ENCODE results near the gene OBSCN.

OBSCN gene

DNA sequence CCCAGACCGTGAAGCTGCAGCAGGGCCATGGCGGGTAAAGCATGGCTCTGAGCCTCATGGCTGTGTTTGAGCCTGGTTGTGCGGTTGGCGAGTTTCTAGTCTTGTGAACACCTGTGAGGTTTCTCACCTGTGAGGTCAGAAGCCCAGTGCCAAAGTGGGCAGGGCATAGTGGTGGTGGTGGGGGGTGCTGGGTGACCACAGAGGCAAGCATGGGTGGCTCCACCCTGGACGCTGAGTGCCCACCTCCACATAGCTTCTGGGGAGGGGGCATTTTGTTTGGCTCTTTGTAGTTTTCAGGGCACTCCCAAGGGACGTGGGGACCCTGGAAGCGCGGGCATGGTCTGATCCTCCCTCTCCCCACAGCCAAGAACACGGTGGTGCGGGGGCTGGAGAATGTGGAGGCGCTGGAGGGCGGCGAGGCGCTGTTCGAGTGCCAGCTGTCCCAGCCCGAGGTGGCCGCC lies 107.7 kb downstream of the OBSCN start:
- no peak for DNase-seq (ENCODE audit: low read depth)
- no peak for TF ChIP-seq CTCF (IDR thresholded peaks at IDR 0.05; ENCODE audit: control insufficient read depth, extremely low read depth, insufficient read depth)

DNA sequence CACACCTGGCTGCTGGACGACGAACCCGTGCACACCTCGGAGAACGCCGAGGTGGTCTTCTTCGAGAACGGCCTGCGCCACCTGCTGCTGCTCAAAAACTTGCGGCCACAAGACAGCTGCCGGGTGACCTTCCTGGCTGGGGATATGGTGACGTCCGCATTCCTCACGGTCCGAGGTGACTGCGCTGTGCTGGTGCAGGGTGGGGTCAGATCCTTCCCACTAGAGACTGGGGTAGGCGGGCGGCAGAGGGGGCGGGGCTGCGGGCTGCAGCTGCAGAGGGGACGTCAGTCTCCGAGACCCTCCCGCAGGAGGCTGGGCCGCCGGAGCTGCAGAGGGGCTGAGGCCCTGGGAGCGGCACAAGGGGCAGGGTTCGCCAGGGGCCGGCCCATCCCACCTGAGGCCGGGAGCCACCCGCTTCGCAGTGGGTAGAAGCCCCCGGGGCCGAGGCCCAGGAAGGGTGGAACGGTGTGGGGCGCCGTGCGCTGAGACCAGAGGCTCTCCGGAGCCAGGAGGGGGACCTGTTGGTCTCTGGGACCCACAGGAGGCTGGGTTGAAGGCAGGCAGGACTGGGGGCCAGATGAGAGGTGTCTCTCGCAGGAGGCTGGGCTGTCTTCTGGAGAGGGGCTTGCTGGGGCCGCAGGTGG lies 108.2 kb downstream of the OBSCN start:
- H3K4me3 ChIP-seq (ENCODE audit: low read depth, low read length) = no peak overlapping the region
- no peak for TF ChIP-seq CTCF (IDR thresholded peaks at IDR 0.05; ENCODE audit: control insufficient read depth, extremely low read depth, insufficient read depth)
- no peak for DNase-seq (ENCODE audit: low read depth)

More for the DNA sequence above, 107.7 kb downstream of the OBSCN start:
- H3K4me3 ChIP-seq (ENCODE audit: low read depth, low read length) = no peak overlapping the region

GRCh38 chr1:228316589-228317387 lies 108.9 kb downstream of the OBSCN start:
- DNase-seq (ENCODE audit: low read depth) = no peak
- H3K4me3 ChIP-seq (ENCODE audit: low read depth, low read length) = no peak overlapping the region
- no peak for TF ChIP-seq CTCF (IDR thresholded peaks at IDR 0.05; ENCODE audit: control insufficient read depth, extremely low read depth, insufficient read depth)

- DNase-seq (ENCODE audit: low read depth) = no peak
- TF ChIP-seq CTCF (IDR thresholded peaks at IDR 0.05; ENCODE audit: control insufficient read depth, extremely low read depth, insufficient read depth) = no peak
- H3K4me3 ChIP-seq (ENCODE audit: low read depth, low read length) = no peak overlapping the region
Observed at GRCh38 chr1:228317411-228317828, 109.6 kb downstream of the OBSCN start.

DNA sequence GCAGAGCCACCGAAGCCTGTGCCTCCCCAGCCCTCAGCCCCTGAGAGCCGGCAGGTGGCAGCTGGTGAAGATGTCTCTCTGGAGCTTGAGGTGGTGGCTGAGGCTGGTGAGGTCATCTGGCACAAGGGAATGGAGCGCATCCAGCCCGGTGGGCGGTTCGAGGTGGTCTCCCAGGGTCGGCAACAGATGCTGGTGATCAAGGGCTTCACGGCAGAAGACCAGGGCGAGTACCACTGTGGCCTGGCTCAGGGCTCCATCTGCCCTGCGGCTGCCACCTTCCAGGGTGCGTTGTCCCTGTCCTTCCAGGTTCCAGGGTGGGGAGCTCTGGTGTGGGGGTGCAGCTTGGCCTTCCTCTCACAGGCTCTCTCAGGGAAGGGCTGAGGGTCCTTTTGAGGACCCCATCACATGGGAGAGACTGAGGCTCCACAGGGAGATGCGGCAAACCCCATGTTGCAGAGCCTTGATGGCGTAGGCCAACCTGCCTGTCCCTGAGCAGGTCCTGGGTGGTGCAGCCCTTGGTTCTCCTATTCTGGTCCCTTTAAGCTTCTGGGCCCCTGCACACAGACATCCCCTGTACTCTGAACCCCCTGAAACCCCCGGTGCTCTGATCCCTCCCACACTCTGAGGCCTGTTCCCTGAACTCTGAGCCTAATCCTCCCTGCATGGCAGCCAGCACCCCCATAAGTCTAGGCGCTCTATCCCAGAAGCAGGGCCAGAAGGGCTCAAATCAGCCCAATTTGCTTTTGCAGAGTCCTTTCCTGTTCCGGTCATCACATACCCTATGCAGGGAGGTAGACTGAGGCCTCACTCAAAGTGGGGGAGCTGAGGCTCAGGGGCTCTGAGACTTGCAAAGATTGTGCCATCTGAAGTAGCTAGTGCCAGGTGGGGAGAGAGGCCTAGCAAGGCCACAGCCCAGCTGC lies 110.3 kb downstream of the OBSCN start:
- DNase-seq (ENCODE audit: low read depth) = no peak
- H3K4me3 ChIP-seq (ENCODE audit: low read depth, low read length) = no peak overlapping the region
- TF ChIP-seq CTCF (IDR thresholded peaks at IDR 0.05; ENCODE audit: control insufficient read depth, extremely low read depth, insufficient read depth) = no peak

GRCh38 chr1:228318823-228319241 lies 111.0 kb downstream of the OBSCN start:
- DNase-seq (ENCODE audit: low read depth) = no peak
- no peak overlapping the region for H3K4me3 ChIP-seq (ENCODE audit: low read depth, low read length)
- TF ChIP-seq CTCF (IDR thresholded peaks at IDR 0.05; ENCODE audit: control insufficient read depth, extremely low read depth, insufficient read depth) = no peak

Data from LNCaP clone FGC (cell line).